ENCODE results near the gene BABAM1. TPM values are rescaled to one million over a fixed set of nuclear protein-coding genes. Genes with fewer than 3 reads are reported as not detected.

Gene BABAM1
- total and polyA plus RNA-seq, 9 of the 15 experiments (the other 6 are each of a cell fraction or from before 2014, with no cell fraction given) = 14.7 to 160 (median 113) TPM

- TF ChIP-seq MNT (conservative IDR thresholded peaks at IDR 0.05) (0 out of 4 replicates have a peak, but pooled peaks of 1 of the 2 experiments have one; percentile 20), MYNN (IDR thresholded peaks at IDR 0.05) (no peak; the same call in 1 of the 2 replicates), MYNN (CRISPR knock-in tag; IDR thresholded peaks at IDR 0.05) (no peak), E2F6 (IDR thresholded peaks at IDR 0.05; ENCODE audit: borderline replicate concordance in 1 of 2, extremely low read depth in 1 of 2, insufficient read depth in 1 of 2, insufficient read length in 1 of 2, low read depth in 1 of 2, low read length in 1 of 2, poor library complexity in 1 of 2, severe bottlenecking in 1 of 2) (no peak), SMARCA4 (IDR thresholded peaks at IDR 0.05) (no peak), FOXJ3 (CRISPR knock-in tag; IDR thresholded peaks at IDR 0.05) (no peak), ZNF407 (IDR thresholded peaks at IDR 0.05; ENCODE audit: low read depth) (peak; percentile 83), E2F4 (CRISPR knock-in tag; IDR thresholded peaks at IDR 0.05; ENCODE audit: low read depth) (no peak), TSC22D4 (tag; IDR thresholded peaks at IDR 0.05) (no peak), SMAD1 (IDR thresholded peaks at IDR 0.05; ENCODE audit: low read depth, low read length, partially characterized antibody) (no peak), ZNF212 (CRISPR knock-in tag; IDR thresholded peaks at IDR 0.05) (no peak), ASH1L (IDR thresholded peaks at IDR 0.05; ENCODE audit: borderline replicate concordance, low read depth, partially characterized antibody) (no peak), OTX1 (CRISPR knock-in tag; IDR thresholded peaks at IDR 0.05) (no peak)
Measured at GRCh38 chr19:17243830-17244617, 23.2 kb upstream of the BABAM1 start (continued).

All from K562 (cell line).